Mucosa of rectum (tissue), 2 donors: Measurements from ENCODE around the gene D2HGDH.
A peak's percentile ranks its signal among the peaks of the same experiment; 100 is the strongest.

Experiments used
- H3K27ac ChIP-seq, 2 donors: one replicate each; pipeline ENCODE4 v1.7.0; 2013; ENCODE audit warnings: inconsistent platforms in 2 of 2, low read depth in 2 of 2, low read length in 2 of 2
- H3K27me3 ChIP-seq, 2 donors: one replicate each; pipeline ENCODE4 v1.7.0; 2013; ENCODE audit warnings: low read length in 2 of 2; ENCODE audit not compliant: control insufficient read depth in 2 of 2, insufficient read depth in 2 of 2
- H3K36me3 ChIP-seq, 2 donors: one replicate each; pipeline ENCODE4 v1.7.0; 2013; ENCODE audit warnings: low read length in 2 of 2; ENCODE audit not compliant: control insufficient read depth in 2 of 2, insufficient read depth in 2 of 2
- H3K4me1 ChIP-seq, 2 donors: one replicate each; pipeline ENCODE4 v1.7.0; 2013; ENCODE audit warnings: low read length in 2 of 2, mild to moderate bottlenecking in 1 of 2; ENCODE audit not compliant: control insufficient read depth in 2 of 2, insufficient read depth in 2 of 2
- H3K4me3 ChIP-seq, 2 donors: one replicate each; pipeline ENCODE4 v1.7.0; 2013; ENCODE audit warnings: low read length in 2 of 2
- H3K9ac ChIP-seq, 2 donors: one replicate each; pipeline ENCODE4 v1.7.0; 2013; ENCODE audit warnings: low read length in 2 of 2, low read depth in 1 of 2, mild to moderate bottlenecking in 1 of 2
- H3K9me3 ChIP-seq, 2 donors: one replicate each; pipeline ENCODE4 v1.7.0; 2013; ENCODE audit warnings: low read length in 2 of 2; ENCODE audit not compliant: control insufficient read depth in 2 of 2
- donor health status: healthy.
- donor health status: Normal muscosa, but diverticular disease.

The D2HGDH gene

GRCh38 chr2:241734467-241735208, at the start of gene D2HGDH:
TSS of gene D2HGDH (plus strand) at chr2:241734630. CDS start at chr2:241735225, 595 bp downstream.
- Histone ChIP-seq H3K27me3 (no peaks in the 10 kb centered on the region), H3K4me1 (peaks cover 9 to 10% of the 10 kb centered on the region in 2 donors), H3K9ac (peak within 1 kb of the TSS; percentile 72 to 81), H3K27ac (peak within 1 kb of the TSS; percentile 91 to 94), H3K36me3 (peaks cover 0 to 5% of the 10 kb centered on the region in 2 donors), H3K9me3 (no peaks in the 10 kb centered on the region), H3K4me3 (peak within 1 kb of the TSS; percentile 85 to 99)

- peak overlapping the region in 1 of 2 donors; percentile 43 for H3K27ac ChIP-seq
- no peaks in the 10 kb centered on the region for H3K27me3 ChIP-seq
Observed at GRCh38 chr2:241686324-241686649, 48.1 kb upstream of the D2HGDH start.

GRCh38 chr2:241686650-241687425, 47.6 kb upstream of the D2HGDH start, which contains the start of gene DTYMK:
TSS of gene DTYMK (minus strand) at chr2:241686815. CDS start at chr2:241686783, 32 bp downstream.
- Histone ChIP-seq H3K36me3 (peaks cover 8 to 12% of the 10 kb centered on the region in 2 donors), H3K27ac (peak within 1 kb of the TSS; percentile 83 to 91), H3K4me1 (peaks cover 17 to 19% of the 10 kb centered on the region in 2 donors), H3K9ac (peak within 1 kb of the TSS; percentile 91 to 95), H3K27me3 (no peaks in the 10 kb centered on the region), H3K4me3 (peak within 1 kb of the TSS; percentile 84 to 94), H3K9me3 (no peaks in the 10 kb centered on the region)

More at GRCh38 chr2:241686324-241686649, 48.1 kb upstream of the D2HGDH start:
- Histone ChIP-seq H3K36me3 (peaks cover 8 to 13% of the 10 kb centered on the region in 2 donors), H3K4me1 (peaks cover 17 to 19% of the 10 kb centered on the region in 2 donors), H3K4me3 (peak overlapping the region; percentile 84 to 87), H3K9ac (peak overlapping the region; percentile 70 to 77), H3K9me3 (no peaks in the 10 kb centered on the region)

GRCh38 chr2:241689306-241689705, 45.1 kb upstream of the D2HGDH start:
- Histone ChIP-seq H3K36me3 (peaks cover 10 to 16% of the 10 kb centered on the region in 2 donors), H3K4me1 (peaks cover 17 to 19% of the 10 kb centered on the region in 2 donors), H3K27me3 (no peaks in the 10 kb centered on the region), H3K27ac (no peak overlapping the region), H3K9me3 (no peaks in the 10 kb centered on the region), H3K9ac (no peak overlapping the region), H3K4me3 (no peak overlapping the region)

GRCh38 chr2:241690202-241690717, 44.2 kb upstream of the D2HGDH start:
- H3K27ac ChIP-seq: no peak overlapping the region
- peaks cover 17 to 19% of the 10 kb centered on the region in 2 donors for H3K4me1 ChIP-seq
- no peak overlapping the region for H3K9ac ChIP-seq
- H3K36me3 ChIP-seq: peaks cover 15 to 19% of the 10 kb centered on the region in 2 donors
- H3K27me3 ChIP-seq: no peaks in the 10 kb centered on the region
- H3K9me3 ChIP-seq: no peaks in the 10 kb centered on the region
- H3K4me3 ChIP-seq: no peak overlapping the region

- H3K9me3 ChIP-seq: no peaks in the 10 kb centered on the region
- H3K9ac ChIP-seq: no peak overlapping the region
- H3K27ac ChIP-seq: no peak overlapping the region
- H3K4me1 ChIP-seq: peaks cover 9 to 14% of the 10 kb centered on the region in 2 donors
- H3K4me3 ChIP-seq: no peak overlapping the region
- no peaks in the 10 kb centered on the region for H3K27me3 ChIP-seq
- H3K36me3 ChIP-seq: peaks cover 15 to 19% of the 10 kb centered on the region in 2 donors
Observed at GRCh38 chr2:241692448-241692847, 42.0 kb upstream of the D2HGDH start.

GRCh38 chr2:241695651-241696050, 38.8 kb upstream of the D2HGDH start:
- no peaks in the 10 kb centered on the region for H3K4me1 ChIP-seq
- H3K4me3 ChIP-seq: no peak overlapping the region
- no peak overlapping the region for H3K9ac ChIP-seq
- H3K36me3 ChIP-seq: peaks cover 7 to 10% of the 10 kb centered on the region in 2 donors
- H3K27me3 ChIP-seq: no peaks in the 10 kb centered on the region
- H3K27ac ChIP-seq: no peak overlapping the region
- H3K9me3 ChIP-seq: no peaks in the 10 kb centered on the region

GRCh38 chr2:241701149-241701398, 33.4 kb upstream of the D2HGDH start:
- H3K9ac ChIP-seq: peak overlapping the region; percentile 65 to 84
- peak overlapping the region; percentile 93 to 94 for H3K27ac ChIP-seq
- H3K9me3 ChIP-seq: no peaks in the 10 kb centered on the region
- H3K36me3 ChIP-seq: peaks cover 5 to 12% of the 10 kb centered on the region in 2 donors
- H3K4me3 ChIP-seq: peak overlapping the region; percentile 70 to 90
- no peaks in the 10 kb centered on the region for H3K27me3 ChIP-seq
- H3K4me1 ChIP-seq: peaks cover 7 to 8% of the 10 kb centered on the region in 2 donors

- peaks cover 10 to 17% of the 10 kb centered on the region in 2 donors for H3K36me3 ChIP-seq
- H3K27me3 ChIP-seq: no peaks in the 10 kb centered on the region
- H3K9ac ChIP-seq: peak within 1 kb of the TSS; percentile 65 to 84
- H3K4me3 ChIP-seq: peak within 1 kb of the TSS; percentile 75 to 90
- H3K27ac ChIP-seq: peak within 1 kb of the TSS; percentile 93 to 94
- H3K4me1 ChIP-seq: peaks cover 7 to 8% of the 10 kb centered on the region in 2 donors
- no peaks in the 10 kb centered on the region for H3K9me3 ChIP-seq
Observed at GRCh38 chr2:241701399-241702154, 32.9 kb upstream of the D2HGDH start, which contains the start of gene ING5. TSS of gene ING5 (plus strand) at chr2:241702039. CDS start at chr2:241702066, 27 bp downstream.
